GM18502 (cell line): ENCODE results near the gene TEN1.
"Not testable (repeated sequence)": the region's sequence is repeated elsewhere in the genome, so short reads cannot be mapped to it uniquely, and the experiment has no call there.

Experiments
- ATAC-seq: cut with Tn5 transposase; IDR thresholded peaks from one replicate; pipeline ENCODE4 v1.9.1; 2021; ENCODE audit warnings: mild to moderate bottlenecking; ENCODE audit not compliant: unreplicated experiment, poor library complexity

The TEN1 gene

GRCh38 chr17:76022973-76023899 is 44.2 kb downstream of the TEN1 start:
- no peak for ATAC-seq

GRCh38 chr17:76023900-76024237 is 44.8 kb downstream of the TEN1 start:
- ATAC-seq: no peak

- no peak for ATAC-seq
Measured at GRCh38 chr17:76024353-76024752, 45.3 kb downstream of the TEN1 start.

- ATAC-seq: no peak
Measured at GRCh38 chr17:76025294-76025693, 46.3 kb downstream of the TEN1 start.

DNA sequence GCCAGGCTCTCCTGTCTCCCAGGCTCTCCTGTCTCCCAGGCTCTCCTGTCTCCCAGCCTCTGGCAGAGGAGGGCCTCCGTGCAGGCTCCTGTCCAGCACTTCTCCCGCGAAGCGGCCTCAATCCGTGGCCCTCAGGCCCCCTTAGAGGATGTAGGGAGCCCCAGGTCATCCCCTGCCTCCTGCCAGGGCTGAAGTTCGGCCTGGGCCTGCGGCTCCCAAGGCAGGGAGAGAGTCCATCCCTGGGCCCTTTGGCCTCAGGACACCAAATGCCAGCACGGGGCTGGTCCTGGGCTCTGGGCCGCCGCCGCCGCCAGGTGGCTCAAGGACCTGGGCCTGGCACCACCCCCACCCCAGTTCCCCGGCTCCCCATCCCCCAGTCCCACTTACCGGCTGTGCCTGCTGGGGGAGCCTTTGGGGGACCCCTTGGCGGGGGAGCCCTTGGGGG is 47.7 kb downstream of the TEN1 start:
- ATAC-seq: no peak

- ATAC-seq: no peak
Measured at GRCh38 chr17:76027159-76027839, 48.3 kb downstream of the TEN1 start, which contains the start of gene EVPL. Gene EVPL (minus strand): TSS chr17:76027306. CDS start chr17:76027198, 108 bp downstream.

GRCh38 chr17:76032073-76032779 is 53.2 kb downstream of the TEN1 start:
- no peak for ATAC-seq

GRCh38 chr17:76032780-76033108 is 53.7 kb downstream of the TEN1 start:
- ATAC-seq: no peak

DNA sequence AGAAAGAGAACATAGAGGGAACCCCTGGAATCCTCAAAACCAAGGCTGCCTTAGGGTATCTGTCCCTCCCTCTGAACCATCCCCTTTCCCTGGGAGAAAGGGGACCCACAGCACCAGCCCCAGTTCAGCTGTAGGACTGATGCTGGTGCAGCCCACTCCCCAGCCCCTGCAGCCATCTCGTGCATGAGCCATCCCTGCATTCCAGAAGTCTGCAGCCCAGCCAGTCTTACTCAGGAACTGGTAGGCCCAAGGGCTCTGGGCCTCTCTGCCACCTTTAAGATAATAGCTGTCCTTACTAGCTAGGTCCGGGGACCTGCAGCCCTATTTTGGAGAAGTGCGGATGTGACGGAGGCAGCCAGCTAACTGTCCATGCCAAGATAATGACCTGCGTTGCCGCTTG is 54.1 kb downstream of the TEN1 start:
- no peak for ATAC-seq

- ATAC-seq: no peak
Measured at GRCh38 chr17:76034428-76035350, 55.6 kb downstream of the TEN1 start.

DNA sequence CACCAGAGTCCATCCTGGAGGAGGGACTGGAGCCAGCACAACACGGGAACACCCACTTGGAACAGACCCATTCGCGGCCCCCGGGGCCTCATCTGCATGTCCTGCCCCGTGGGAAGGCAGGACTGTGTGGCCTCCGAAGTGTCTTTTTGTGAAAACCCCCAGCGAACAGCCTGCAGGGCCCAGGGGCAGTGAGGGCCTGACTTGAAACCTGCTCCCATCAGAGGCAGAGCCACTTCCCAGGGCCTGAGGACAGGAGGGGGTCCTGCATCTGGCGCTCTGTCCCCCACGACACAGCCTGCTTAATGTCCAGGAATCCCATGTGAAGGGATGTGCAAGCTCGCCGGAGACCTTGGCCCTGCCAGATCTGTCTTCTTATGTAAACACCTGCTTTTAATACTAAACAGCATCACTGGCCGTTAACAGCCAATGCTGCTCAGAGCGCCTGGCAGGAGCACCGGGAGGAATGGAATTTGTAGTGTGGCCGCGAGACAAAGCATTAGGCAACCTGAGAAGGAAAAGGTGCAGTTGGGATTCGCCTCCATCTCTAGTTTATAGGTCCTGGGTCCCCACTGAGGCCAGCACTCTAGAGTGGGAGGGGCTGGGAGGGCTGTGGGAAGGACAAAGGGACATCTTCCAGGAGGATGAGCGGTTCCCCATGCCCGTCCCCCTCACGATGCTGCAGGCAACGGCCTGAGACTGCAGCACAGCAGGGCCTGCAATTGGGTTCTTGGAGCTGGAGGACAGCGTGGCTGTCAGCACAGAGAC is 57.6 kb downstream of the TEN1 start:
- ATAC-seq: no peak

GRCh38 chr17:76038050-76038449 is 59.0 kb downstream of the TEN1 start:
- ATAC-seq: no peak

DNA sequence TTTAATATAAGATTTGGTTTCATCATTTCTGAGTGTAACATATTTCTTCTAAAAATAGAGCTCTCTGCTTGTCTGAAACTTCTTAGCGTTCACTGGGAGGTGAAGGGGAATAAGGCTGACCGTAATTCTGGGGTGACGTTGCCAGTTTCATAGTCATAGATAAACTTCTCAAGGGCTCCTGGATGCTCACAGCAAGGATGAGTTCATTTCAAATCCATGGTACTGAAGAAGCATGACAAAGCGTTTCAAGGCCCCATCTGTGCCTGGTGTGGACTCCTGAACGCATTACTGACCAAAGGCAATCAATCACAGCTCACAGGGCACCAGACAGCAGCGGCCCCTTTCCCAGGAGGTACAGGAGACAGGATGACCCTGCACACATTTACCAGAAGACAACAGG is 60.1 kb downstream of the TEN1 start:
- no peak for ATAC-seq

GRCh38 chr17:76040376-76040775 is 61.3 kb downstream of the TEN1 start:
- no peak for ATAC-seq

GRCh38 chr17:76042868-76043267 is 63.8 kb downstream of the TEN1 start:
- not testable (repeated sequence) for ATAC-seq

DNA sequence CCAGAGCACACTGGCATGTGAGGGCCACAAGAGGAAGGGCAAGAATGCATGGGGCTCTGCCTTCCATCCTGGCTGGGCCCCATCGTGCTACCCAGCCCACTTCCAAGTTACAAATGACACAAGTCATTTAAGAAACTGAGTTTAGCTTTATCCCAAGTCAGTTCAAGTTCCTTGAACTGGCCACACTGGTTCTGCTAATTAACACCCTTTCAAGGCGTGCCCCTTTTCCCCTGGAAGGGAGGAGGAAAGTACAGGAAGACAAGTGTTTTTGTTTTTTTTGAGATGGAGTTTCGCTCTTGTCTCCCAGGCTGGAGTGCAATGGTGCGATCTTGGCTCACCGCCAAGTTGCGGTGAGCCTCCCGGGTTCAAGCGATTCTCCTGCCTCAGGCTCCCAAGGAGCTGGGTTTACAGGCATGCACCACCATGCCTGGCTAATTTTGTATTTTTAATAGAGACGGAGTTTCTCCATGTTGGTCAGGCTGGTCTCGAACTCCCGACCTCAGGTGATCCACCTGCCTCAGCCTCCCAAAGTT is 65.5 kb downstream of the TEN1 start:
- not testable (repeated sequence) for ATAC-seq

GRCh38 chr17:76046064-76046463 is 67.0 kb downstream of the TEN1 start:
- ATAC-seq: no peak

GRCh38 chr17:76048025-76048605 is 69.1 kb downstream of the TEN1 start:
- ATAC-seq: no peak

DNA sequence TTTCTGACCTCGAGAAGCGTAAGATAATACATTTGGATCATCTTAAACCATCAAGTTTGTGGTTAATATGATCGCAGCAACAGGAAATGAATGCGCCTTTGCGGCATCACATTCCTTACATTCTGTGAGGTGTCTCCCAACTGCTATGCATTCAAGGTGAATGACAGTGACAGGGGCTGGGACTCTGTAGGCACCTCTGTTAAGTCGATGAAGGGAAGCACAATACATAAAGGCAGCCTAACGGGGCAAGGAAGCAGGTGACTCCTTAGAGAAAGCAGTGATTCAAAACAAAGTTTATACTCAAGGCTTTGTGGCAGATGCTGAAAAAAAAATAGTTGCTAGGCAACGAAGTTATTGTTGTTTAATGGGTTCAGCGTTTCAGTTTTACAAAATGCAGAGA is 69.7 kb downstream of the TEN1 start:
- no peak for ATAC-seq
